ENCODE data around the gene RTN4R.

The RTN4R gene

GRCh38 chr22:20192972-20193760 is 75.0 kb downstream of the RTN4R start:
- no peak for DNase-seq (ENCODE audit: insufficient read length, low spot score)
- FAIRE-seq: no peak
- TF ChIP-seq POLR2A (IDR thresholded peaks at IDR 0.05; ENCODE audit: low read depth, low read length) (no peak), TAF1 (IDR thresholded peaks at IDR 0.05; ENCODE audit: low read depth, low read length) (no peak), POLR2AphosphoS5 (IDR thresholded peaks at IDR 0.05; ENCODE audit: low read depth, low read length) (no peak), SPI1 (IDR thresholded peaks at IDR 0.05; ENCODE audit: low read depth, low read length) (no peak), POU2F2 (IDR thresholded peaks at IDR 0.05; ENCODE audit: low read depth, low read length) (no peak), PAX5 (IDR thresholded peaks at IDR 0.05; ENCODE audit: insufficient read depth, low read length, severe bottlenecking) (no peak)

- no peak for DNase-seq (ENCODE audit: insufficient read length, low spot score)
- no peak for FAIRE-seq
- TF ChIP-seq SPI1 (IDR thresholded peaks at IDR 0.05; ENCODE audit: low read depth, low read length) (no peak), TAF1 (IDR thresholded peaks at IDR 0.05; ENCODE audit: low read depth, low read length) (no peak), POU2F2 (IDR thresholded peaks at IDR 0.05; ENCODE audit: low read depth, low read length) (no peak)
Measured at GRCh38 chr22:20192293-20192971, 75.7 kb downstream of the RTN4R start.

GRCh38 chr22:20191803-20192202 is 76.3 kb downstream of the RTN4R start:
- TF ChIP-seq TAF1 (IDR thresholded peaks at IDR 0.05; ENCODE audit: low read depth, low read length): no peak
- no peak for TF ChIP-seq PAX5 (IDR thresholded peaks at IDR 0.05; ENCODE audit: insufficient read depth, low read length, severe bottlenecking)
- no peak for TF ChIP-seq POU2F2 (IDR thresholded peaks at IDR 0.05; ENCODE audit: low read depth, low read length)
- no peak for TF ChIP-seq POLR2A (IDR thresholded peaks at IDR 0.05; ENCODE audit: low read depth, low read length)
- no peak for TF ChIP-seq SPI1 (IDR thresholded peaks at IDR 0.05; ENCODE audit: low read depth, low read length)
- no peak for TF ChIP-seq POLR2AphosphoS5 (IDR thresholded peaks at IDR 0.05; ENCODE audit: low read depth, low read length)
- FAIRE-seq (no peak), DNase-seq (ENCODE audit: insufficient read length, low spot score) (no peak)
